ENCODE data around the gene MUC4.

The MUC4 gene

DNA sequence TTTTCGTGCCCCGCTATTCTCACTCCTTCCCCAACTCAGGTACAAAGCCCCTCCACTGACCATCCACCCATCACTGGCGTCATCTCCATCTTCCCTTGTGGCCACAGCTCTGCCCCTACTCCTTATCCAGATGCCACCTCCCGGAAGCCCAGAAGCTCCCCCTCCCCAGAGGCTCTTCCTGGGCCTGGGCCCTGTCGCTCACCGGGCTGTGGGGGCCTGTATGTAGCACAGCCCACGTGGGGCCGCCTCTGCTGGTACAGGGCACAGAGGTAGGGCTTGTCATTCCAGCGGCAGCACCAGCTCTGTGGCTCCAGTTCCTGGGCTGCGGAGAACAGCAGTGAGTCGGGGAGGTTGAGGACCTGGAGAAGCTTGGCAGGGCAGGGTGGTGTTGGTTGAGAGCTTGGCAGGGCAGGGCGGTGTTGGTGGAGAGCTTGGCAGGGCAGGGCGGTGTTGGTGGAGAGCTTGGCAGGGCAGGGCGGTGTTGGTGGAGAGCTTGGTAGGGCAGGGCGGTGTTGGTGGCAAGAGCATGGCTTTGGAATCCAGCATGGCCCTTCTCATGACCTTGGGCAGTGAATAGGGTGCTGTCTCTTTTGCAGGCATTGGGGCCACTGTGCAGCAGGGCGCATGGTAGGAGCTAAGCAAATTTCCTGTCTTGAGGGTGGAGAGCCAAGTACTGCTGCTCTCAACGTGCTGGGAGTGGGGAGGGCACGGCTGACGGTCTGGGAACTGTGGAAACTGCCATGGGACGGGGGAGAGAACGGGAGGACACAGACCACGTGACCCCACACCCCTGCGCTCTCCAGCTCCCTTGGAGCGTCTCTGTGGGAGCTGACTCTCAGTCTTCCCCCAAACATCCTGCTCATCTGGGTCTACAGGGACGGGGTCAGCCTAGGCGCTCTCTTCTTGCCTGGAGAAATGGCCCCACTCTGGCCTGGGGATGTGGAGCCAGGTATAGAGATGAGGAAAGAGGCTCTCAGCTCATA, 47.6 kb downstream of the MUC4 start:
- Histone ChIP-seq H3K4me3 (ENCODE audit: low read length) (no peak overlapping the region), H3K27ac (ENCODE audit: low read depth, low read length) (no peak overlapping the region), H3K9me2 (replicated peaks; ENCODE audit: control insufficient read depth, low read length) (no peaks in the 10 kb centered on the region), H3K4me2 (ENCODE audit: low read length) (no peak overlapping the region), H3K36me3 (ENCODE audit: control insufficient read depth, low read length) (no peaks in the 10 kb centered on the region), H3K9me3 (ENCODE audit: control insufficient read depth, insufficient read depth, low read length) (no peaks in the 10 kb centered on the region; the same call in 1 of the 2 replicates), H3K27me3 (ENCODE audit: control insufficient read depth, low read length) (no peaks in the 10 kb centered on the region), H3F3A (ENCODE audit: control insufficient read depth, insufficient read depth) (no peaks in the 10 kb centered on the region), H3K4me1 (ENCODE audit: control insufficient read depth, low read length) (no peaks in the 10 kb centered on the region), H4K20me1 (ENCODE audit: control insufficient read depth, insufficient read depth, low read depth, low read length) (no peaks in the 10 kb centered on the region), H3K79me2 (ENCODE audit: control insufficient read depth, low read length) (no peaks in the 10 kb centered on the region)
- TF ChIP-seq CTCF (IDR thresholded peaks at IDR 0.05; ENCODE audit: low read depth, low read length, poor library complexity, severe bottlenecking) (no peak), EZH2phosphoT487 (IDR thresholded peaks at IDR 0.05; ENCODE audit: borderline replicate concordance, low read length) (no peak)

- Histone ChIP-seq H3K36me3 (ENCODE audit: control insufficient read depth, low read length) (no peaks in the 10 kb centered on the region), H3F3A (ENCODE audit: control insufficient read depth, insufficient read depth) (no peaks in the 10 kb centered on the region), H3K4me1 (ENCODE audit: control insufficient read depth, low read length) (no peaks in the 10 kb centered on the region), H4K20me1 (ENCODE audit: control insufficient read depth, insufficient read depth, low read depth, low read length) (no peaks in the 10 kb centered on the region), H3K4me3 (ENCODE audit: low read length) (no peak overlapping the region), H3K27me3 (ENCODE audit: control insufficient read depth, low read length) (no peaks in the 10 kb centered on the region), H3K4me2 (ENCODE audit: low read length) (no peak overlapping the region), H3K27ac (ENCODE audit: low read depth, low read length) (no peak overlapping the region), H3K79me2 (ENCODE audit: control insufficient read depth, low read length) (no peaks in the 10 kb centered on the region), H3K9me3 (ENCODE audit: control insufficient read depth, insufficient read depth, low read length) (no peaks in the 10 kb centered on the region; the same call in 1 of the 2 replicates), H3K9me2 (replicated peaks; ENCODE audit: control insufficient read depth, low read length) (no peaks in the 10 kb centered on the region)
- TF ChIP-seq CTCF (IDR thresholded peaks at IDR 0.05; ENCODE audit: low read depth, low read length, poor library complexity, severe bottlenecking) (no peak), EZH2phosphoT487 (IDR thresholded peaks at IDR 0.05; ENCODE audit: borderline replicate concordance, low read length) (no peak)
Measured at GRCh38 chr3:195763076-195763830, 48.5 kb downstream of the MUC4 start.

DNA sequence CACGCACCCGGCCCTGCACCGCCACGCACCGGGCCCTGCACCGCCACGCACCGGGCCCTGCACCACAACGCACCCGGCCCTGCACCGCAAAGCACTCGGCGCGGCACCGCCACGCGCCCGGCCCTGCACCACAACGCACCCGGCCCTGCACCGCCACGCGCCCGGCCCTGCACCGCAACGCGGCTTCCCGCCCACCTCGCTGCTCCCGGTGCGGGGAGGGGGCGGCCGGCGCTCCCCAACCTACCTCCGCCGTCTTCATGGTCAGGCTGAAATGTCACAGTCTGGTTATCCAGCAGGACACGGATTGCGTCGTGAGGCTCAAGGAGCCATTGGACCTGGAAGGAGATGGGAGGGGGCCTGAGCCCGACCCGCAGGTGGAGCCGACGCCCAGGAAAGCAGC, 49.1 kb downstream of the MUC4 start:
- Histone ChIP-seq H3K79me2 (ENCODE audit: control insufficient read depth, low read length) (no peaks in the 10 kb centered on the region), H3F3A (ENCODE audit: control insufficient read depth, insufficient read depth) (no peaks in the 10 kb centered on the region)

More for the DNA sequence above, 49.1 kb downstream of the MUC4 start:
- Histone ChIP-seq H3K9me3 (ENCODE audit: control insufficient read depth, insufficient read depth, low read length) (no peaks in the 10 kb centered on the region; the same call in 1 of the 2 replicates), H3K27me3 (ENCODE audit: control insufficient read depth, low read length) (no peaks in the 10 kb centered on the region), H3K4me3 (ENCODE audit: low read length) (no peak overlapping the region), H3K4me2 (ENCODE audit: low read length) (no peak overlapping the region), H3K9me2 (replicated peaks; ENCODE audit: control insufficient read depth, low read length) (no peaks in the 10 kb centered on the region), H3K27ac (ENCODE audit: low read depth, low read length) (no peak overlapping the region), H3K36me3 (ENCODE audit: control insufficient read depth, low read length) (no peaks in the 10 kb centered on the region), H3K4me1 (ENCODE audit: control insufficient read depth, low read length) (no peaks in the 10 kb centered on the region), H4K20me1 (ENCODE audit: control insufficient read depth, insufficient read depth, low read depth, low read length) (no peaks in the 10 kb centered on the region)
- TF ChIP-seq EZH2phosphoT487 (IDR thresholded peaks at IDR 0.05; ENCODE audit: borderline replicate concordance, low read length) (no peak), CTCF (IDR thresholded peaks at IDR 0.05; ENCODE audit: low read depth, low read length, poor library complexity, severe bottlenecking) (no peak)
